HK-2 (cell line): Measurements from ENCODE around the gene TCAF2.
"Not testable (repeated sequence)": the region's sequence is repeated elsewhere in the genome, so short reads cannot be mapped to it uniquely, and the experiment has no call there.

Experiments used
- DNase-seq: peaks from one replicate; pipeline ENCODE4 v3.0.0-alpha.2; 2018; ENCODE audit not compliant: unreplicated experiment

TCAF2 gene

DNA sequence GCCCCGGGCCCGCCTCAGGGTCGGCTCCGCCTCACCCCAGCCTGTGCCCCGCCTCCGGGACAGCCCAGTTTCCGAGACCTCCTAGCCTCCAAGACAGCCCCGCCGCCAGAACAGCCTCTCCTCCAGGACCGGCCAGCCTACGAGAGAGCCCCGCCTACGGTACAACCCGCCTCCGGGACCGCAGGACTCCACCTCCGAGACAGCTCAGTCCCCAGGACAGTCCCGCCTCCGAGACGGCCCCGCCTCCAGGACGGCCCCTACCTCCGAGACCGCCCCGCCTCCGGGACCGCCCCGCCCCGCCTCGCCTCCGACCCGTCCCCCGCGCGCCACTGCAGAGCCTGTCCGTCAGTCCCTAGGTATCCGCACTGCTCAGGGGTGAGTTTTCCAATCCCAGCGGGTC is at the start of gene TCAF2:
Gene TCAF2 (plus strand): TSS at position 329 of the 400 bp plus-strand sequence.
- DNase-seq: not testable (repeated sequence)

DNA sequence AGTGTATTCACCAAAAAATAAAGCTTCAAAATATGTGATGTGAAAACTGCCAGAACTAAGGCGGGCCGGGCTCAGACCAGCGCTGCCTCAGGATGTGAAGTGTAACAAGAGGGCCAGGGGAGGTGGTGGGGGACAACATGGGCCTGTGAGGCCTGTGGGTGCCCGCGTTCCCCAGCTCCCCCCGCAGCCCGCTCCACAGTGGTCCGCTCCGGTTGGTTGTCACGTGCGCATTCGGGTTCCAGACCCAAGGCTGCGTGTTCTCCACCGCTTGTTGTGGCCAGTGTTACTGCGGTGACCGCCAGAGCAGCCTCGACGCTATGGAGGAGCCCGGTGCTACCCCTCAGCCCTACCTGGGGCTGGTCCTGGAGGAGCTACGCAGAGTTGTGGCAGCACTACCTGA is 49.3 kb upstream of the TCAF2 start, which contains the start of gene CTAGE15:
Gene CTAGE15 (plus strand): TSS at position 301 of the 400 bp plus-strand sequence. CDS start 17 bp downstream, at position 318.
- not testable (repeated sequence) for DNase-seq

DNA sequence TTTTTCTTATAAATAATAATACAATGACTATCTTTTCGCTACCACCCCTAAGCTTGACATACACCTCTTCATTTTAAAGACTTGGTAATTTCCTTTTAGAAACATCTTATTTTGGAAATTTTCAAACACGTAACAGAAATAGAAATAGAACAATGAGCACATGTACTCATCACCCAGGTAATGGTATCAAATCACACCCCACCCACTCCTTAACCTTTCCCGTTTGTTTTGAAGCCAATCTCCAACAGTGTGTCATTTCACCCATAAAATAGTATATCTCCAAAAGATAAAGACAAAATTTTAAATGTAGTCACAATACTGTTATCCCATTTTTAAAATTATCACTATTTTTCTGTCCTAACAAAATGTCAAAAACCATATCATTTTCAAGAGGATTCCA is 32.6 kb upstream of the TCAF2 start:
- not testable (repeated sequence) for DNase-seq

DNA sequence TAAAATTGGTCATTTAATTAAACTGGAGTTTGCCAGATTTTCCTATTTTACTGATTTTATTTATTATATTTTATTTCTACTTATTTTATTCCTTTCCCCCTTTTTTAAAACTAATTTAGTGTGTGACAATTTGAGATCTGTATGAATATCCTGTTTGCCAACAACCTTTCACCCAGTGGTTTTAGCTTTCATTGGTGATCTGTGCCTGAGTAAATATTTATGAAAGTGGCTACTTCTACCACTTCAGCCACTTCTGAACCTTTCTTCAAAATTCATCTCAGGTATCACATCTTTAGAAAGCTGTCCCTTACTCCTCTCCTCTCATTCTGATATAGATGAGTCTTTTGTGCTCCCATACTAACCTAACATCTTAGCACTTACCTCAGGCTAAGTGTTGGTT is 30.9 kb upstream of the TCAF2 start:
- DNase-seq: not testable (repeated sequence)

DNA sequence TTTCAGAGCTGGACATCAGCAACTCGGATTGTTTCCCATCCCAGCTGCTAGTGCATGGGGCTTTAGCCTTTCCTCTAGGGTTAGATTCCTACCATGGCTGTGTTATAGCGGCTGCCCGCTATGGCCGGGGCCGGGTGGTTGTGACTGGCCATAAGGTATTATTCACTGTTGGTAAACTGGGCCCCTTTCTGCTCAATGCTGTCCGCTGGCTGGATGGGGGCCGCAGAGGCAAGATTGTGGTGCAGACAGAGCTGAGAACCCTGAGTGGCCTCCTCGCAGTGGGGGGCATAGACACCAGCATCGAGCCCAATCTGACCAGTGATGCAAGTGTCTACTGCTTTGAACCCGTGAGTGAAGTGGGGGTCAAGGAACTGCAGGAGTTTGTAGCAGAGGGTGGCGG is 22.7 kb upstream of the TCAF2 start:
- DNase-seq: not testable (repeated sequence)

DNA sequence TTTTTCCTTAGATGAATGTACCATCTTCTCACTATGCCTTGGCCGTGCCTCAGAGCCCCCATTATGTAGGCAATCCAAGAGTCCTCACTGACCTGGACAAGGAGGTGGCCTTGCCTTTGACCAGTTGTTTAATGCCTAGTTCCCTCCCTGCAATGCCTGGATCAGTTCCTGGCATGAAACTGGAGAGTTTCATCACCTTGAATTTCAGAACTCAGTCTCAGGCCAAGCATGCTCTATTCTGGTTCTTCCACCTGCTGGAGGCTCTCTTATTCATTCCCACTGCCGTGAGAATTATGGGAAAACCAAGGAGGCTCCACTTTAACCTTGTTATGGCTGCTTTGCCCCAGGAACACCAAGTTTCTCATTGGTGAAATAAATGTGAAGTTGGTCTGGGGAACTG is 17.2 kb upstream of the TCAF2 start:
- not testable (repeated sequence) for DNase-seq

DNA sequence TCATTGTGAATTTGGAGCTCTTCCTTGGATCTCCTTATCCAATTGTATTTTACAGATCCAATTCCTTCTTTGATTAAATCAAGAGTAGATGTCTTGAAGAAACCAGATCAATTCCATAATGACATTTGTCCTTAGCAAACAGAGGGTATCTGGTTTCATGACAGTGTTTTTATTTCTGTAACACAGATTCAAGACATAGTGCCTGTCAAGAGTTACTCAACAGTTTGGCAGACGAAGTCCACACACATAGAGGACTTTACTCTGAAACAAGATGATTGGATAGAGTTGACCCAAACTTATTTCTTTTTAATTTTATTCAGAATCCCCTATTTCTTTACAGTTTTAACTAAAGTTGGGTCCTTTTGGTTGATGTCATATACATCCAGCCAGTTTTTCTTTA is 14.7 kb upstream of the TCAF2 start:
- DNase-seq: not testable (repeated sequence)

DNA sequence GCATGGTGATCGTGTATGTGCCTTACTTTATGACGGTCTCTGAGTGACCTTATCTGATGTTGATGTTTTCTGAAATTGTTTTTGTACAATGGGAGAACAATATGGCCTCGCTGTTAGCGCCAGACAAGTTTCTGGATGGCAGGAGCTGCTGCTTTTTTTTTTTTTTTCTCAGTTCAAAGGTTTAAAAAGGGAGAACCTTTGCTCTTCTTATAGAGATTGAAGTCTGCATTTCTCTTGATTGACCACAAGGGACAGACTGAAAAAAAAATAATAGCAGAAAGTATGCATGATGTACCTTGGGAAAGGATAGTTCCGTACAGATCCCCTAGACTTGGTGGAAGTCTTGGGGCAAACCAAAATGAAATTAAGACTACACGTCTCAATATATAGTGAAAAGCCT is 5.2 kb upstream of the TCAF2 start:
- DNase-seq: not testable (repeated sequence)

DNA sequence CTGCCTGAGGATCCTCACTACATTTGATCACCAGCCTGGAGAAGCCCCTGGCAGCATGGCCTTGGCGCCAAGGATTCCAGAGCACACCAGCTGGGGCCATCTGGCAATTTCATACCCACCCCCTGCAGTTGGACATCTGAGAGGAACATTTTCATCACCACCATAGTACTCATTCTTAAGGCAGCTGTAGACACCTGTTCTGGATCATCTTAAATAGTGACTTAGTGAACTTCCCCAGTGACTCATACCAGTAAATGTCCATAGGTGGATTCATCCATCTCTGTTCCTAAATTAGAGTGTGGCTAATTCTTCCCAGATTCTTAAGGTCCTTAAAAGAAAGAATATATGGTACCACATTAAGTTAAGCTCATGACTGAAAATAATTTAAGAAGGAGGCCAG is 3.6 kb upstream of the TCAF2 start:
- not testable (repeated sequence) for DNase-seq

DNA sequence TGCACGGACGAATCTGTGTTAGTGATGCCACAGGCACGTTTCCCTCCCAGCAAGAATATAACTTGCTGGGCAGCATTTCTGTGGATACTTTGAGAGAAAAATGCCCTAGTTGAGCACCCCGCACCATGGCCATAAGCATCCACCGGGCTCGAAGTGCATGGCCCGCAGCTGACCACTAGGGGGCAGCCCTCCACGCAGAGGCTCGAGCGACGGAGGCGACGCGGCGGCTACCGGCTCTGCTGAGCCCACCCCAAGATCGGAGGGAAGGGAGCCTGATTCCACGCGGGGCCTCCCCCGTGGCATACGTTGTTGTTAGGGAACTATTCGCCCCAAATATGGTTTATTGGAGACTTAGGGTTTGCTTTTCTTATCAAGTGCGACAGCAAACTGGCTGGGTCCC is 716 bp upstream of the TCAF2 start:
- DNase-seq: not testable (repeated sequence)

DNA sequence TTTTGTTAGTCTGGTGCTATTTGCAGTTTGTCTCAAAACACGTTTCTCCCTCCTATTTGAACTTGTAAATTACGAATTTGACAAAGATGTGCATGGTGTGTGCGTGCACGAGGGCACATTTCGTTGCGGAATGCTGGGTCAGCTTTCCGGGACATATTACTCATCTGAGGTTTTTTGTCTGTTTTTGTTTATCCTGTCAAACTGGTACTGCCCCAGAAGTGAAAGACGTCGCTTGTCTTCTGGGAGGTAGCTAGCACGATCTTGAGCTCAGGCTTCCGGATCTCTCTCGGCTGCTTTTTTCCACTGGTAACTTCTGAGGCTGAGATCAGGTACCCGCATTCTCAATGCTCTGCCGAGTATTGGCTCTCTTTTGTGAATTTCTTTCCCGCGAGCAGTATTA is 401 bp downstream of the TCAF2 start:
- not testable (repeated sequence) for DNase-seq

DNA sequence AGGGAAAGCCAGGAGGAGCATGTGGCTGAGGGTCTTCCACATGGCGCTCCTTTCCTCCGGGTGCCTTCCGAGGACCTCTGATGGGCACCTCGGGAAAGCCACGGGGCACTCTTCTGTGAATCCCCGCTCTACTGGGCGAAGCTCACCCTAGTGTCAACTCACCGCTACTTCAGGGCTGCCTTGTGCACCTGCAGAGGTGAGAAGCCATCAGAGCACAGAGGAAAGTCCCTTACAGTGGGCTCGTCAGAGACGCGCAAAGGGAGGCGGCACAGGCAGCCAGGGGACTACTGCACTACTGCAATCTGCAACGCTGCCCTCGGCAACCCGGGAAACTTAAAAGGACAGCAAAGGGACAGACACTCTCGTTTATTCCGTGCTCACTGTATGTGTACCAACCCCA is 1.4 kb downstream of the TCAF2 start:
- not testable (repeated sequence) for DNase-seq

DNA sequence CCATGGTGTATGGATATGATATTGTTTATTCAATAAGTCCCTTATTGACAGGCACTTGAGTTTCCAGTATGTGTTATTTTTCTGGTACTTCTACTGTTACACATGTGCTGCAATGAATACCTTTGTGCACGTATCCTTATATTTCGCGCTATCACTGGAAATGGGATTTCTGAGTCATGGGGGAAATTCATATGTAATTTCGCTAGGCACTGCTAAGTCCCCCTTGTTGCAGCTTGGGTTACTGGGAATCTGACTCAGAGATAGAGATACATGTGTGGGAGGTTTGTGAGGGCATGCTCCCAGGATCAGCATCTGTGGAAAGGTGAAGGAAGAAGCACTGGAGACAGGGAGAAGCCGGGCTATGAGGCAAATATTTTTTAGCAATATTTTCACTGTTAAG is 9.9 kb downstream of the TCAF2 start:
- not testable (repeated sequence) for DNase-seq

DNA sequence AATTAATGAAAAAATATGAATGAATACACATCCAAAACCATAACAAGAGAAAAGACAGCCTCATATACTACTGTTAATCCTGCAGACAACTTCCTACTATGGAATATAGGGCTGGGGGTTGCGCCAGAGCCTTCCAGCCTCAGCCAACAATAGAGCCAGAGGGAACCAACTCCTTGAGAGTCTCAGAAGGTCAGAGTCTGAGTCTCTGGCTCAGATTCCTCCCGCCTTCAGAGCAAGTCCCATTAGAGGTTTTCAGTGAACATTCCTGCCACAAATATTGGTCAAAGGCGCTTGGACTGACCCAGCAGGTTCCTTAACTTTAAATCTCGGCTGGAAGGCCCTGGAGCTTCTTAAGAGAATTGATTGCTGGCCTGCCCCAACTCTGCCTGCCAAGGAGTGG is 11.7 kb downstream of the TCAF2 start:
- not testable (repeated sequence) for DNase-seq

DNA sequence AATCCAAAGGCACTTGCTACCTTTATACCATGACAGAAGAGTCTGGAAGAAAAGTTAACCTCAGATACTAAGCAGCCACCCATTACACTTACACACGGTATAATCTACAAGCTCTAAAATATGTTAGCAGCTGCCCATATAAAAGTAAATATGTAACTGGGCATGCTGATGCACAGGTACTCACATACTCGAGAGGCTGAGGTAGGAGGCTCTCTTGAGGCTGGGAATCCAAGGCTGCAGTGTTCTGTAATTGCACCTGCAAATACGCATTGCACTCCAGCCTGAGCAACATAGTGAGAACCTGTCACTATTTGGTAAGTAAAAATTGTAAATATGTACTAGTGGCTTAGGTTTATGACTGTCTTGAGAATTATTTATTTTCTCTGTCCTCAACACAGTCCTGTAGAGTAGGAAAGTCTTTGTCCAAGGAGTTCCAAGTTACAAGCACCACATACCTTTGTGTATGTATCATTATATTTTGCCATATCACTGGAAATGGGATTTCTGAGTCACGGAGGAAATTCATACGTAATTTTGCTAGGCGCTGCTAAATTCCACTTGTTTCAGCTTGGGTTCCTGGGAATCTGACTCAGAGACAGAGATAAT is 12.3 kb downstream of the TCAF2 start:
- not testable (repeated sequence) for DNase-seq

DNA sequence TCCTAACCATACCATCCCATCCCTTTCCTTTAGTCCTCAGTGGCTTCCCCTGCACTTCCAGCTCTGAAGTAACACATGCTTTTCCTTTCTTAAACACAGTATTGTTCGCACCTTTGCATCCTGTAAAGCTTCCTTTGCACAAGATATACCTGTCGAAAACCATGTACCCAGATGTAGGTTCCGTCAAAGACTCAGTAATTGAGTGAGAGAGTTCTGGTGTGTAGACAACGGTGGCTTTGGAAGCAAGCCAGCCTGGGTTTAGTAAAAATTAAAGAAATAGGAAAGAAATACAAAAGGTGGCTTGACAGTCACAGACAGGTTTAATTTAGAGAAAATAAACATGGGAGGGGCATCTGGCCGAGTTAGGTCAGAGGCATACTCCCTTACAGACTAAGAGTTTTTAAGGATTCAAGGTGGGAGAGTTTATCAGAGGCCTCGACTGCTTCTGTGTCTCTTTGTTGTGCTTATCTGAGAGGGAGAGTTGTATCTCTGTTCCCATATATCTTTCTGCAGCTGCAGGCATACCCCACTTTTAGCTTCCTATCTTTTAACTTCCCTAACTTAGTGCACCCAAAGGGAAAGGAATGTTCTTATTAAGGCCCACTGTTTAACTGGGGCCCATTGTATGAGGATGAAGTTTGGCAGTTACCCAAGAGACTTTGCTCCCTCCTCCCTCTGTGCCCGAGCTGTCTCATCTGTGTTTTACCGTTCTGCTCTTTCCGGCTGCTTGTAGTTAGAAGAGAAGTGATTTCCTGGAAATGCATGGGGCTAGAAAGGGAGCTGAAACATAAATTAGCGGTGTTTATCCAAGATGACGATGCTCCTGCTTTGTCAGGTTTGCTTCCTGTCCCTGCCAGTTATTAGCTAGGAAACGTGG is 14.8 kb downstream of the TCAF2 start:
- DNase-seq: not testable (repeated sequence)

DNA sequence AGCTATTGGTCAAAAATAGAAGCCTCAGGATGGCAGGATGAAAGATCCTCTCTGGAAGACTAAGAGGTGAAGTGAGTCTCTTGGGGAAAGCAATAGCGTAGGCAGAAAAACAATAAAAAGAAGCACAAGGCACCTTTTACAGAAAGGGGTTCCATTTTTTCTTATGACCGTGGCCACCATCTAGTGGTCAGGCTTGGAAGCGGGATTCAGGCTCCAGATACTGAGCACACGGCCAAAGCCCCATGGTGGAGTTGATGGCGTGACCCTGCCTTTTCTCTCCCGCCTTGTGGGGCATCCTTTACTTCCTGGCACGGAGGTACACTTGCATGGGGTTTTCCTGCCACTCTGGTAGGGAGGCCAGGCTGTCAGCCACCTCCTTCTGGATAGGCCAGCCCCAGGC is 18.6 kb downstream of the TCAF2 start:
- not testable (repeated sequence) for DNase-seq

DNA sequence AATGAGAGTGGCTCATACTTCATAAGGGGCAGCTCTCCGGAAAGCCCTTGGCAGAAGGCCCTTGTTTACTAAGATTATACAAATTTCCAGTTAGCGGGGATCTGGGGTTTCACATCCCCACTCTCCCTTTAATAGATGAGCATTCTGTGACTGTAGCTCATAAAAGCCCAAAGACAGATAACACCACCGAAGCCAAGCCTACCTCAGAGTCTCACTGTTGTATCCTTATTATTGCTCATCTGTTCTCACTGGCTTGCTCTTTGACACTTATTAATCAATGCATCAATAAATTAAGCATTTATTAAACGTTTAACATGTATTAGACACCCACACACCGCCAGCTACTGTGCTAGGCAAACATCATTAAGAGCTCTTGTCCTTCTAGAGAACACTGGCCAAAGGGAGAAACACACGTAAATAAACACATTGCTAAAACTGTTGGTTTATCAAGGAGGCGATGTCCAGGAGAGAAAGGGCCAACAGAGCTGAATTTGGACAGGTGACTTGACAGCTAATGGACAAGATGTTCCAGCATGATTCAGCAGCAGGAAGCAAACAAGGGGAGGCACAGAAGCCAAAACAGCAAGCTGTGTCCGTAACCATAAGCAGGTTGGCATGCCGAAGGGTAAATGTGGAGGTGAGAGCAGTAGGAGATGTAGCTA is 19.9 kb downstream of the TCAF2 start:
- DNase-seq: not testable (repeated sequence)

DNA sequence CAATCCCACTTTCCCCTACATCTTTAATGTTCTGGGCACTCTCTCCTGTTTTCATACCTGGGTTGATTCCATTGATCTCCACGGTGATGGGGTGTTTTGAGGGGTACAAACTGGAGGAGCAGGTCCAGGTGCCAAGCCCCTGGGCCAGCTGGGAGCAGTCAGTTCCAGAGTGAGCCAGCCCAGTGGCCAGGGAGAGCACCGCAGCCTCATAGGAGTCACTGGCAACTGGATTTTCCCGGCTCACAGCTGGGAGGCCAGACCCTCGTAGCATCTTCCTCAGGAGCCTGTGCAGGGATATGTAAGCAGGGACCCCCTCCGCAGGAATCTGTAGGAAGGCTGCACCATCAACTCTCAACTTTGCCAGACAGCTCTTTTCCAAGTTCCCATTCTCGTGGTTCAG is 25.8 kb downstream of the TCAF2 start:
- DNase-seq: not testable (repeated sequence)

DNA sequence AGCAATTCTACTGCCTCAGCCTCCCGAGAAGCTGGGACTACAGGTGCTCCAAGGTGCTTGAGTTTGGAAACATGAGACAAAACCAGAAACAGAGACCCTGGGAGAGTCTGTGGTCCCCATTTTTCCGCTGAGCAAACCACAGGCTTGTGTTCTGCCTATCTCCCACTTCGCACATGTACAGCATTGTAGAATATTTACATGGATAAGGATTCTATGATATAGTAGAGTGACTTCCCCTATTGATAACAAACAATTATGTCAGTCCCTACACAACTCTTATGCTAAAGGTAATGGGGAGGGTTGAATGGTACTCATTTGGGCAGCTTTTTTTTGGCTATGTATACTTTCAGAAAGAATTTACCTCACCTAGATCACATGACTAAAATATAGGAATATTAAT is 29.1 kb downstream of the TCAF2 start:
- not testable (repeated sequence) for DNase-seq

DNA sequence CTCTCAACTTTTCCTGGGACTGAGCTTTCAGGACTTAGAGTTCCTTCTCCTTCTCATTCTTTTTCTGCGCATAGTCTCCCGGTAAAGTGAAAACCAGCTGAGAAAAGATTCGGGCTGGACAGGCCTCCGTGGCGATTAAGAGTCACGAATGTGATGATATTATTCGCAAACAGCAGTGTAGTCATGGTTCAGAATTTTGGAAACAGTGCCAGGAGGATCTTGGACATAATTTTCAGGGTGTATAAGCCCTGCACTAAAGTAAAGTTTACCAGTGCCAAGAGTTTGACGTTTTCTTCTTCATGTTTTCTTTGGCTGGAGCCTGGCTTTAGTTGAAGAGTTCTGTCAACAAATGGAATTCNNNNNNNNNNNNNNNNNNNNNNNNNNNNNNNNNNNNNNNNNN is 29.7 kb downstream of the TCAF2 start:
- DNase-seq: not testable (repeated sequence)
